ENCODE measurements around the gene GRK5. TPM values are rescaled to one million over a fixed set of nuclear protein-coding genes. Genes with fewer than 3 reads are reported as not detected.

The GRK5 gene
- total and polyA plus RNA-seq, 9 of the 15 experiments (the other 6 are each of a cell fraction or from before 2014, with no cell fraction given) = 0.46 to 0.83 (median 0.67) TPM; not detected in 2

DNA sequence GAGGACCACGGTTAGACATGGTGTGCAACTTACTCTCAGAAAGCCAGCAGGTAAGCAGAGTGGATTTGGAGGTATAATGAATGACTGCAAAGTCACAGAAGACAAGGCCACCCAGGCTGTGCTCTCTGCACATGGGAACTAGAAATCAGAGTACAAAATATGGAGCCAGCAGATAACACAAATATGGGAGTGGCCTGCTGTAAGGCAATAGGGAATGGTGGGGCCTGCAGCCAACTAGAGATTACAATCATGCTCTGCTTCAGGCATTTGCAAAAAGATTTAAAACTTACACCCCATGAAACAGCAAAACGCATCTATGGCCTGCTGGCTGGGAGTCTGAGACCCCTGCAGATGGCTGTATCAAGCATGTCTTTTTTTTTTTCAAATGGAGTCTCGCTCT is 288.2 kb downstream of the GRK5 start:
- intact Hi-C loops (cut with micrococcal nuclease) (loop anchor here (5.0 kb wide), 1 partner anchor 47 kb away; the partner anchor contains the start of gene RGS10), in situ Hi-C loops (cut with MboI) (no loop called here)
- peaks cover 21% of the 10 kb centered on the region; the same call in 2 of the 3 replicates for H3K36me3 ChIP-seq (ENCODE audit: control insufficient read depth, insufficient read depth, low read length)
- DNase-seq (ENCODE audit: extremely low read depth in 1 of 4, low spot score in 3 of 4) (peak; percentile 27 to 48 (median 38)), ATAC-seq (peak; percentile 64), FAIRE-seq (no peak)
- H2AFZ ChIP-seq (ENCODE audit: low read depth, low read length) = no peak overlapping the region
- ChIA-PET CTCF (ENCODE audit: low intra/inter-chr PET ratio) (no interaction called here), POLR2A (interaction anchor here (0.6 kb wide), 1 partner anchor 72 kb away, joined by 3 read pairs; no protein-coding TSS in a partner anchor)
- no peak overlapping the region for H3K4me2 ChIP-seq (ENCODE audit: insufficient read depth, low read length)
- H3K4me3 ChIP-seq = no peak overlapping the region
- no peaks in the 10 kb centered on the region for H3K9me3 ChIP-seq (replicated peaks; ENCODE audit: control insufficient read depth, insufficient read depth, low read depth, low read length)
- H3K9me1 ChIP-seq (ENCODE audit: control insufficient read depth, insufficient read depth, low read length) = no peaks in the 10 kb centered on the region
- no peaks in the 10 kb centered on the region; a peak in 1 of 5 replicates for H3K4me1 ChIP-seq (replicated peaks in 1 of 2; ENCODE audit: control insufficient read depth in 2 of 2, insufficient read depth in 2 of 2, low read length in 2 of 2)
- H3K27ac ChIP-seq (ENCODE audit: extremely low read depth, low read depth, low read length) = no peak overlapping the region
- H3K9ac ChIP-seq (ENCODE audit: insufficient read depth in 1 of 2, low read depth in 2 of 2, low read length in 2 of 2) = no peak overlapping the region
- H4K20me1 ChIP-seq (replicated peaks; ENCODE audit: control insufficient read depth, insufficient read depth, low read length) = no peaks in the 10 kb centered on the region
- no peaks in the 10 kb centered on the region for H3K79me2 ChIP-seq (ENCODE audit: control insufficient read depth, insufficient read depth, low read length)
- no TSS peak for BruUV-seq (replicated peaks)
- WGBS (ENCODE audit: insufficient coverage, low coverage, missing lambda C conversion rate) = 22% methylated on average over 2 of the region's 3 CpGs
- H3K27me3 ChIP-seq (ENCODE audit: control insufficient read depth in 2 of 2, insufficient read depth in 2 of 2, low read length in 2 of 2) = no peaks in the 10 kb centered on the region
- TF ChIP-seq RBM25 (IDR thresholded peaks at IDR 0.05; ENCODE audit: low read depth, low read length, severe bottlenecking) (peak; percentile 75), TCF3 (CRISPR knock-in tag; IDR thresholded peaks at IDR 0.05) (peak; percentile 58; the same call in 1 of the 2 replicates), ARID1B (IDR thresholded peaks at IDR 0.05) (peak; percentile 69), BCOR (IDR thresholded peaks at IDR 0.05) (0 out of 2 replicates have a peak, but pooled peaks have one; percentile 39), ESRRA (IDR thresholded peaks at IDR 0.05; ENCODE audit: borderline replicate concordance, low read depth) (no peak), HDAC1 (IDR thresholded peaks at IDR 0.05) (peak in 1 of 2 experiments; percentile 72; a peak in 2 of 4 replicates)
- TF ChIP-seq, protein P1, sequence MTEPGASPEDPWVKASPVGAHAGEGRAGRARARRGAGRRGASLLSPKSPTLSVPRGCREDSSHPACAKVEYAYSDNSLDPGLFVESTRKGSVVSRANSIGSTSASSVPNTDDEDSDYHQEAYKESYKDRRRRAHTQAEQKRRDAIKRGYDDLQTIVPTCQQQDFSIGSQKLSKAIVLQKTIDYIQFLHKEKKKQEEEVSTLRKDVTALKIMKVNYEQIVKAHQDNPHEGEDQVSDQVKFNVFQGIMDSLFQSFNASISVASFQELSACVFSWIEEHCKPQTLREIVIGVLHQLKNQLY (CRISPR knock-in tag; conservative IDR thresholded peaks at IDR 0.05) = no peak
- TF ChIP-seq, protein P2, sequence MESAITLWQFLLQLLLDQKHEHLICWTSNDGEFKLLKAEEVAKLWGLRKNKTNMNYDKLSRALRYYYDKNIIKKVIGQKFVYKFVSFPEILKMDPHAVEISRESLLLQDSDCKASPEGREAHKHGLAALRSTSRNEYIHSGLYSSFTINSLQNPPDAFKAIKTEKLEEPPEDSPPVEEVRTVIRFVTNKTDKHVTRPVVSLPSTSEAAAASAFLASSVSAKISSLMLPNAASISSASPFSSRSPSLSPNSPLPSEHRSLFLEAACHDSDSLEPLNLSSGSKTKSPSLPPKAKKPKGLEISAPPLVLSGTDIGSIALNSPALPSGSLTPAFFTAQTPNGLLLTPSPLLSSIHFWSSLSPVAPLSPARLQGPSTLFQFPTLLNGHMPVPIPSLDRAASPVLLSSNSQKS (CRISPR knock-in tag; IDR thresholded peaks at IDR 0.05) = no peak
- TF ChIP-seq, protein P3, sequence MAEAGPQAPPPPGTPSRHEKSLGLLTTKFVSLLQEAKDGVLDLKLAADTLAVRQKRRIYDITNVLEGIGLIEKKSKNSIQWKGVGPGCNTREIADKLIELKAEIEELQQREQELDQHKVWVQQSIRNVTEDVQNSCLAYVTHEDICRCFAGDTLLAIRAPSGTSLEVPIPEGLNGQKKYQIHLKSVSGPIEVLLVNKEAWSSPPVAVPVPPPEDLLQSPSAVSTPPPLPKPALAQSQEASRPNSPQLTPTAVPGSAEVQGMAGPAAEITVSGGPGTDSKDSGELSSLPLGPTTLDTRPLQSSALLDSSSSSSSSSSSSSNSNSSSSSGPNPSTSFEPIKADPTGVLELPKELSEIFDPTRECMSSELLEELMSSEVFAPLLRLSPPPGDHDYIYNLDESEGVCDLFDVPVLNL (CRISPR knock-in tag; IDR thresholded peaks at IDR 0.05; ENCODE audit: low read depth) = no peak
- TF ChIP-seq, protein P4, sequence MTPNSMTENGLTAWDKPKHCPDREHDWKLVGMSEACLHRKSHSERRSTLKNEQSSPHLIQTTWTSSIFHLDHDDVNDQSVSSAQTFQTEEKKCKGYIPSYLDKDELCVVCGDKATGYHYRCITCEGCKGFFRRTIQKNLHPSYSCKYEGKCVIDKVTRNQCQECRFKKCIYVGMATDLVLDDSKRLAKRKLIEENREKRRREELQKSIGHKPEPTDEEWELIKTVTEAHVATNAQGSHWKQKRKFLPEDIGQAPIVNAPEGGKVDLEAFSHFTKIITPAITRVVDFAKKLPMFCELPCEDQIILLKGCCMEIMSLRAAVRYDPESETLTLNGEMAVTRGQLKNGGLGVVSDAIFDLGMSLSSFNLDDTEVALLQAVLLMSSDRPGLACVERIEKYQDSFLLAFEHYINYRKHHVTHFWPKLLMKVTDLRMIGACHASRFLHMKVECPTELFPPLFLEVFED (CRISPR knock-in tag; conservative IDR thresholded peaks at IDR 0.05) = no peak

All from K562 (cell line).